GM23338 (cell line): ENCODE measurements around the gene PFKM.

Experiments
- POLR2AphosphoS5 ChIP-seq: IDR thresholded peaks from 2 replicates; pipeline ENCODE4 v1.6.1; 2016; ENCODE audit warnings: antibody characterized with exemption, low read depth
- TF ChIP-seq, protein P1 (sequence below), 2 experiments: fragments of 200-600 bp in 1 of 2; sonication (generic) in 1 of 2; conservative IDR thresholded peaks; 2 replicates each; pipeline versions ENCODE4 v1.5.1 to v1.6.1; 2016 to 2017; ENCODE audit warnings: antibody characterized with exemption in 2 of 2, low read depth in 2 of 2, mild to moderate bottlenecking in 2 of 2, moderate library complexity in 1 of 2

DNA sequence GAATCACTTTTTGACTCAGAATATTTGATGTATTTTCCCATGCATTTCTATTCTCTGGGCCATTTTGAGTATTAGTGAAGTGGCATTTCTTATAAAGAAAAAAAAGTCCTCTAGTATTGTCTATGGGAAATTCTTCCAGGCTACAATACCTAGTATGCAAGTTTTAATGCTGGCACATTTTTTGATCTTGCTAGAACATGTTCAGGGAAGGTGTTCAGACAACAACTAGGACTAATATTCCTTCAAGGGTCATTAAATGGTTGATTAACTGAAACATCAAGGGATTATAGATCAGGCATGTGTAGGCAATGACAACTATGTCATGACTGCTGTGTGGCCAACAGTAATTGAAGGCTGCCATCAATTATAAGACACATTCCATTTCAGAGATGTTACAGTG lies 71.9 kb downstream of the PFKM start:
- TF ChIP-seq, protein P1, sequence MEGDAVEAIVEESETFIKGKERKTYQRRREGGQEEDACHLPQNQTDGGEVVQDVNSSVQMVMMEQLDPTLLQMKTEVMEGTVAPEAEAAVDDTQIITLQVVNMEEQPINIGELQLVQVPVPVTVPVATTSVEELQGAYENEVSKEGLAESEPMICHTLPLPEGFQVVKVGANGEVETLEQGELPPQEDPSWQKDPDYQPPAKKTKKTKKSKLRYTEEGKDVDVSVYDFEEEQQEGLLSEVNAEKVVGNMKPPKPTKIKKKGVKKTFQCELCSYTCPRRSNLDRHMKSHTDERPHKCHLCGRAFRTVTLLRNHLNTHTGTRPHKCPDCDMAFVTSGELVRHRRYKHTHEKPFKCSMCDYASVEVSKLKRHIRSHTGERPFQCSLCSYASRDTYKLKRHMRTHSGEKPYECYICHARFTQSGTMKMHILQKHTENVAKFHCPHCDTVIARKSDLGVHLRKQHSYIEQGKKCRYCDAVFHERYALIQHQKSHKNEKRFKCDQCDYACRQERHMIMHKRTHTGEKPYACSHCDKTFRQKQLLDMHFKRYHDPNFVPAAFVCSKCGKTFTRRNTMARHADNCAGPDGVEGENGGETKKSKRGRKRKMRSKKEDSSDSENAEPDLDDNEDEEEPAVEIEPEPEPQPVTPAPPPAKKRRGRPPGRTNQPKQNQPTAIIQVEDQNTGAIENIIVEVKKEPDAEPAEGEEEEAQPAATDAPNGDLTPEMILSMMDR (conservative IDR thresholded peaks at IDR 0.05; ENCODE audit: low read depth in 2 of 2), result no peak
- TF ChIP-seq POLR2AphosphoS5, result no peak
